Mesenteric fat pad (tissue), 1 donor: Measurements from ENCODE around the gene COX4I2. TPM values are rescaled to one million over a fixed set of nuclear protein-coding genes. Genes with fewer than 3 reads are reported as not detected.

ENCODE experiments used
- DNase-seq: peaks from one replicate; pipeline ENCODE4 v3.0.0-alpha.2; 2020; ENCODE audit warnings: low spot score
- microRNA-seq: library from miRNA; unstranded; fragments of <30 nt; microRNA quantifications from one replicate; pipeline ENCODE4 v1.2.0, GENCODE V29; 2020; ENCODE audit warnings: borderline number of aligned reads
- total RNA-seq: library from RNA; stranded (reverse); fragmentation: NEBNext Ultra II Directional; extraction: Animal tissue kit (Norgen Biotek cat#: 25700); gene quantifications from one replicate; pipeline ENCODE4 v1.2.1, GENCODE V29; 2021
- donor health status: DM: yes; HTN: yes; CAD: no.

The COX4I2 gene
- total RNA-seq, 1 donor from 2014 or later = 2.3 TPM

DNA sequence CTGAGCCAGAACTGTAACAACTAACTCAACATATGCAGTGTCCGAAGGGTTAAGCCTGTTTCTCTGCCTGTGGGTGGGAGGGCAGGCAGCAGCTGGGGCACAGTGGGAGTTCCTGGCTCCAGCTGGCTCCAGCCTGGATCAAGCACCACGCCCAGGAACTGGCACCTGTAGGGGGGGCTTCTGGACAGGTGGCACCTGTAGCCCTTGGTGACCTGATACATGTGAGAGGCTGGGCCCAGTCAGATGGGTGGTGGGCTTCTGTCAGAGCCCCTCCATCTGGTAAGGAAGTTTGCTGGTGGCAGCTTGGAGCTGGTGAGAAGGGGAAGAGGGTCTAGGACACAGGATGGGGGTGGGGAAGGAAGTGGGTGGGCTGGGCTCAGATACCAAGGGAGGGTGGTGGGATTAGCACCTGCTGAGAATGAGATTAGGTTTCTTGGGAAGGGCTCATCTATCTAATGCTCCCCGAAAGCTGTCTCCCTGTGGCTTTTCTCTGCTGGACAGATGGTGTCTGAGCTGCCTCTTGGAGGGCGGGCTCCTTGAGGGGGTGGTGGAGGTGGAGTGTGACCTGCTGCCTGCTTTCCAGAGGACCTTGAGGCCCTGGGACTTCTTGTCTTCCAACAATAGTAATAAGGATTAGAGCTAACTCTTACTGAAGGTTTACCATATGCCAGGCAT, 56.4 kb downstream of the COX4I2 start:
- no peak for DNase-seq

Small RNA genes within 50 kb of the gene (microRNA-seq; reads per million reads assigned to microRNA genes)
- gene MIR3193 = not detected

Other genes with a start within 250 kb of the COX4I2 start
- gene DEFB119, start 247.3 kb upstream of the COX4I2 start, total RNA-seq = not detected
- not detected for gene DEFB121, start 231.7 kb upstream of the COX4I2 start, total RNA-seq
- gene DEFB123, start 197.3 kb upstream of the COX4I2 start, total RNA-seq = not detected
- gene DEFB124, start 162.8 kb upstream of the COX4I2 start, total RNA-seq = 1.7 TPM
- 2.7 TPM for gene REM1, start 162.6 kb upstream of the COX4I2 start, total RNA-seq
- gene HM13, start 123.5 kb upstream of the COX4I2 start, total RNA-seq = 186 TPM
- gene ID1, start 32.6 kb upstream of the COX4I2 start, total RNA-seq = 223 TPM
- gene BCL2L1, start 85.0 kb downstream of the COX4I2 start, total RNA-seq = 135 TPM
- 1.1 TPM for gene TPX2, start 101.4 kb downstream of the COX4I2 start, total RNA-seq
- not detected for gene MYLK2, start 181.4 kb downstream of the COX4I2 start, total RNA-seq
- not detected for gene FOXS1, start 207.7 kb downstream of the COX4I2 start, total RNA-seq
- 0.77 TPM for gene DUSP15, start 232.6 kb downstream of the COX4I2 start, total RNA-seq
- gene TTLL9, start 232.7 kb downstream of the COX4I2 start, total RNA-seq = 0.13 TPM